Retinal pigment epithelial cell (primary cell): ENCODE data around the gene RENBP.

Experiments used
- DNase-seq: peaks from one replicate; pipeline ENCODE4 v3.0.0-alpha.2; 2010; ENCODE audit warnings: low read depth
- H3K4me3 ChIP-seq: 2 replicates; pipeline ENCODE4 v1.5.1; 2011; ENCODE audit warnings: mild to moderate bottlenecking, low read length, control low read depth, moderate library complexity
- CTCF ChIP-seq: conservative IDR thresholded peaks from 2 replicates; pipeline ENCODE4 v1.5.1; 2011; ENCODE audit warnings: low read depth, low read length, control low read depth, inconsistent platforms

The RENBP gene

GRCh38 chrX:153960077-153960476 lies 15.6 kb upstream of the RENBP start:
- no peak for DNase-seq
- TF ChIP-seq CTCF = no peak
- no peak overlapping the region for H3K4me3 ChIP-seq

GRCh38 chrX:153959649-153960048 lies 15.2 kb upstream of the RENBP start:
- no peak for TF ChIP-seq CTCF
- DNase-seq = no peak
- H3K4me3 ChIP-seq = no peak overlapping the region

GRCh38 chrX:153958605-153959004 lies 14.2 kb upstream of the RENBP start:
- no peak for DNase-seq
- no peak overlapping the region for H3K4me3 ChIP-seq
- no peak for TF ChIP-seq CTCF

GRCh38 chrX:153957224-153957623 lies 12.8 kb upstream of the RENBP start:
- no peak overlapping the region for H3K4me3 ChIP-seq
- DNase-seq = no peak
- TF ChIP-seq CTCF = no peak

- no peak for TF ChIP-seq CTCF
- no peak overlapping the region for H3K4me3 ChIP-seq
- DNase-seq = no peak
Observed at GRCh38 chrX:153956044-153956907, 11.8 kb upstream of the RENBP start.

GRCh38 chrX:153955228-153955732 lies 10.8 kb upstream of the RENBP start:
- TF ChIP-seq CTCF = no peak
- H3K4me3 ChIP-seq = no peak overlapping the region
- DNase-seq = no peak
